Skeletal muscle satellite cell (primary cell): ENCODE data around the gene PKD1.
"Not testable (repeated sequence)": the region's sequence is repeated elsewhere in the genome, so short reads cannot be mapped to it uniquely, and the experiment has no call there.

ENCODE experiments used
- H3K27me3 ChIP-seq: 2 replicates; pipeline ENCODE4 v1.7.0; 2013; ENCODE audit warnings: low read length; ENCODE audit not compliant: control insufficient read depth, insufficient read depth
- H3K36me3 ChIP-seq: 2 replicates; pipeline ENCODE4 v1.7.0; 2013; ENCODE audit warnings: mild to moderate bottlenecking, control low read depth, low read length; ENCODE audit not compliant: insufficient read depth
- H3K4me1 ChIP-seq: 2 replicates; pipeline ENCODE4 v1.7.0; 2013; ENCODE audit warnings: low read length; ENCODE audit not compliant: control insufficient read depth, insufficient read depth
- H3K4me2 ChIP-seq: 2 replicates; pipeline ENCODE4 v1.7.0; 2013; ENCODE audit warnings: mild to moderate bottlenecking, low read length
- H3K4me3 ChIP-seq: 2 replicates; pipeline ENCODE4 v1.7.0; 2013; ENCODE audit warnings: low read length
- H3K9ac ChIP-seq: 2 replicates; pipeline ENCODE4 v1.7.0; 2013; ENCODE audit warnings: mild to moderate bottlenecking, low read depth, low read length, moderate library complexity
- H3K9me3 ChIP-seq: replicated peaks from 2 replicates; pipeline ENCODE4 v1.7.0; 2013; ENCODE audit warnings: mild to moderate bottlenecking, control low read depth, low read length

The PKD1 gene

DNA sequence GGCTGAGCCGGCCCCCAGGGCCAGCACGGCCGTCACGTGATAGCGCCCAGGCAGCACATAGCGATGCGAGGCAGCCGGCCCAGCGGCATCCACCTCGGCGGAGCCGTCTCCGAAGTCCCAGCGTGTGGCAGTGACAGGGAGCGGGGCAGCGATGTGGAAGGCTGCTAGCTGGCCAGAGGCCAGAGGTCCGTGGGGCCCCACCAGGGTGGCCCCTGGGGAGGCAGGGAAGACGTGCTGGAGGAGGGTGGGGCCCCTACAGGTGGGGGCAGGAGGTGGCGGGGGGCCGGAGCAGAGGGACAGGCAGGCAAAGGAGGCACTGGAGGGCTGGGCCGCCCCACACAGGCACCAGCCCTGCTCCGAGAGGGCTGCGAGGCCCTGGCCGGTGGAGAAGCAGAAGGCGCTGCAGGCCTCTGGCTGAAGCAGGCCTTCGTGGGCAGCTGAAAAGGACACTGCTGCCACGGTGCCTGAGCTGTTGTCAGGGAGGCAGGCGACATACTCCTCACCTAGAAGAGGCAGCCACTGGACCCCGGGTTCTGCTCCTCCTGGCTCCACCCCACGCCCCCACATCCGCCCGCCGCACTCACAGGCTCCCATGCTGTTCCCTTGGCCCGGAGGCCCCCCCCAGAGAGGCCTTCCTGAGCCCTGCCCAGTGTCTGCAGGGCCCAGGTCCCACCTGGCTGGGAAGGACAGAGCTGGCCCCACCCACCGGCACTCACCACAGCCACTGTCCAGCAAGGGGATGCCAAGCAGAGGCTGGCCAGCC is 17.6 kb downstream of the PKD1 start:
- not testable (repeated sequence) for H3K27me3 ChIP-seq, H3K4me2 ChIP-seq, H3K4me3 ChIP-seq, H3K36me3 ChIP-seq, H3K9ac ChIP-seq, H3K9me3 ChIP-seq
- peaks cover 14% of the 10 kb centered on the region for H3K4me1 ChIP-seq

DNA sequence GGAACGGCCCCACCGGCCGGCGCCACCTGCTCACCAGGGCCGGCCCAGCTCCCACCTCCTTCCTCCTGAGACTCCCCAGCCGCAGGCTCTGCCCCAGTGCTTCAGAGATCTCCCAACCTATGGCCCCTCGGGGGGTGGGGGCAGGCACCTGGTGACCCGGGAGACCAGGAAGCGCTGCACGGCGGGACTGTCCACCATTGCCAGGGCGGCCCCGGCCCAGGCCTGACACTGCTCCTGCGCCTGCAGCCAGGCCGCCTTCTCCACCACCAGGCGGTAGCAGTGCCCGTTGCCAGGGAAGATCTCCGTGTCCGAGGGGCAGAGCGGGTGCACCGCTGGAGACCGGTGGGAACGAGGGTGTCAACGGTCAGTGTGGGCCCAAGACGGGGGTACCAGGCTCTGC is 18.4 kb downstream of the PKD1 start:
- not testable (repeated sequence) for H3K9me3 ChIP-seq, H3K9ac ChIP-seq, H3K27me3 ChIP-seq, H3K4me3 ChIP-seq, H3K36me3 ChIP-seq, H3K4me2 ChIP-seq, H3K4me1 ChIP-seq

DNA sequence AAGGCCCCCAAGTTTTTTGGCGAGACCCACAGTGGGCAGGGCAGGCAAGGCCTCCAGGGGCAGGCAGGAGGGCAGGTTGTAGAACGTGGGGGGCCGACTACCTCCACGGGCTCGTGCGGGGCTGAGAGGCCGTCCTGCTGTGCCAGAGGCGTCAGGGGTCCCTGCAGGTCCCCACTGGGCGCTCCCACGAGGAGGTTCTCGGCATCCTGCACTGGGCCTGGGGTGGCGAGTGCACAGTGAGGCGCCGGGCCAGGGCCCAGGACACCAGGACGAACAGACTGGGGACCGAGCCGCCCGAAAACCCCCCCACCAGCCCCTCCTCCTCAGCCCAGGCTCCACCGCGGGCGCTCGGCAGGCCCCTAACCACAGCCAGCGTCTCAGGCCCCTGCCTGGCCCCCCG is 19.3 kb downstream of the PKD1 start:
- H3K27me3 ChIP-seq, H3K9ac ChIP-seq, H3K4me3 ChIP-seq, H3K4me2 ChIP-seq, H3K4me1 ChIP-seq, H3K9me3 ChIP-seq, H3K36me3 ChIP-seq: not testable (repeated sequence)

DNA sequence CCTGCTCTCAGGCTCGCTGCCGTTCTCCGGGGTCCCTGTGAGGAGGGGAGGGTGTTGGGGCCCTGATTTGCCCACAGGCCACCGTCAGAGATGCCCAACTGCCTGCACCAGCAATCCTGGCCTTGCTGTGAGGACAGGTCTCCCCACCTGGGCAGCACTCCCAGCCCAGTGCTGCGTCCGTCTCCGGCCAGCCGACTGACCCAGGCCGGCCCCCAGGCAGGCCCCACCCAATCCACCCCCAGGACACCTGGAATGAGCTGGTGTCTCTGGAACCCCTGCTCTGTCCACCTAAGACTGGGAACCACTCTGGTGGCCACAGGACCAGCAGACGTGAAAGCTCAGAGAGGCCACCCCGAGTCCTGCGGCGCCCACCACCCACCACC is 20.1 kb downstream of the PKD1 start:
- H3K36me3 ChIP-seq: no peaks in the 10 kb centered on the region
- H3K27me3 ChIP-seq: no peaks in the 10 kb centered on the region
- H3K9me3 ChIP-seq: no peaks in the 10 kb centered on the region
- no peak overlapping the region for H3K4me2 ChIP-seq
- H3K9ac ChIP-seq: no peak overlapping the region
- no peaks in the 10 kb centered on the region for H3K4me1 ChIP-seq
- H3K4me3 ChIP-seq: no peak overlapping the region

DNA sequence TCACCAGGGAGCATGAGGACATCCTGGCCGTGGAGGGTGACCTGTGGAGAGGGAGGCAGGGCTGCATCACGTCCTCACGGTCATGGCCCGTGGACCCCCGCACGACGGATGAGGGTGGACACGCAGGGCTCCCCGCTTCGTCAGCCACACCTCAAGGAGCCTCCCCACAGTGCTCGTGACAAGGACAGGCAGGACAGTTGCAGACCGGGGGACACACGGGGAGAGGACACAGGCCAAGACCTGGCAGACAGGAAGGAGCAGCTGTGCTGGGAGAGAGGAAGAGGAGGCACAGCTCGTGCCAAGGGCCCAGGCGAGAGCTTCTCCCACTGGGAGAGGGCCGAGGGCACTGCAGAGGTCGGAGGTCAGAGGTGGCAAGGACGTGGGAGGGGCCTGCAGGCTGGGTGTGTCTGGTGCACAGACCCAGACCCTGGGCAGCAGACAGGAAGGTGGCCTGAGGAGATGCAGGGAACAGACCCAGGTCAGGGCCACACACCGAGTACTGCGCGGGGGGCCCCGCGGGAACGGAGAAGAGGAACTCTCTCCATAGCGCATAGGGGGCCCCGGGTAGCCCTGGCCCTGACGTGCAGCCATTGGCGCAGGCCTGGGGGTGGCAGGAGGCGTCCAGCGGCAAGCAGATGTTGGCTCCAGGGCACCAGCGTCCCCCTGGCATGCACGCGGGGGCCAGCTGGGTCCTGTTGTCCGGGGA is 20.7 kb downstream of the PKD1 start:
- not testable (repeated sequence) for H3K4me2 ChIP-seq, H3K4me3 ChIP-seq, H3K4me1 ChIP-seq, H3K9ac ChIP-seq, H3K9me3 ChIP-seq, H3K27me3 ChIP-seq, H3K36me3 ChIP-seq

DNA sequence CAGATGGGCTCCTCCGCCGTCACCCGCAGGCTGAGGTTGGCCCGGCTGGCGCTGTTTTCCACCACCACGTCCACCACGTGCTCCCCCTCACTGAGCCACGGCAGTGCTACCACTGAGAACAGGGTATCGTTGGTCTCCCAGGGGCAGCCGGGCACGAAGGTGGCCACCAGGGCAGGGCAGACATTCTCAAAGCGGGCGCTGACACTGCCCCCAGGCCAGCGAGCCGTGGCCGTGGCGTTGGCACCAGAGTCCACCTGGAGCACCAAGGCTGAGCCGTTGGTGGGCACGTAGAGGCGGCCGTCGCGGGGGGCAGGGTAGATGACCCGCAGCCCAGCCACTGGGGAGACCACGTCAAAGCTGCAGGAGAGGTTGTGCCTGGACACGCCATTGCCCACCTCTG is 21.5 kb downstream of the PKD1 start:
- H3K9ac ChIP-seq, H3K4me2 ChIP-seq, H3K27me3 ChIP-seq, H3K4me3 ChIP-seq, H3K4me1 ChIP-seq, H3K36me3 ChIP-seq, H3K9me3 ChIP-seq: not testable (repeated sequence)

DNA sequence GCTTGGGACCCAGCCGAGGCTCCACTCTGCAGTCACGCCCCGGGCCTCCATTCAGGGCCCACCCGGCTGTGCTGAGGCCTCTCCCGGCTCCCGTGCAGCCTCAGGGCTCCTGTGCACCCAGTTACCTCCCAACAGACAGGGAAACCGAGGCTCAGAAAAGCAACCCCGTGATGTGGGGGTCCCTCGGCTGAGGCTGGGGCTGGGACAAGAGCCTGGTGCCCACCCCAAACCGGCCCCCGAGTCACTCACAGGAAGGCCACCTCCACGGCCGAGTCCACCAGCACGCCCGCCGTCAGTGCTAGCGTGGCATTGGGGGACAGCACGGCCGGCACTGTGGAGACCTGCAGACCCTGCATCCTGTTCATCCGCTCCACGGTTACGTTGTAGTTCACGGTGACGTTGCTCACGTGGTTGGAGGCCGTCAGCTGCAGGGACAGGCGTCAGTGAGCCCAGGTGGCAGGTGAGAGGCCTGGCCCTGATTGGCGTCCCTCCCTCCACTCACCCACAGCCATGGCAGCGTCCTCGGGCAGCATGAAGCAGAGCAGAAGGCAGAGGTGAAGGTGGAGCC is 23.1 kb downstream of the PKD1 start:
- not testable (repeated sequence) for H3K4me2 ChIP-seq, H3K27me3 ChIP-seq, H3K9me3 ChIP-seq, H3K4me1 ChIP-seq, H3K4me3 ChIP-seq, H3K9ac ChIP-seq
- H3K36me3 ChIP-seq: peaks cover 13% of the 10 kb centered on the region

DNA sequence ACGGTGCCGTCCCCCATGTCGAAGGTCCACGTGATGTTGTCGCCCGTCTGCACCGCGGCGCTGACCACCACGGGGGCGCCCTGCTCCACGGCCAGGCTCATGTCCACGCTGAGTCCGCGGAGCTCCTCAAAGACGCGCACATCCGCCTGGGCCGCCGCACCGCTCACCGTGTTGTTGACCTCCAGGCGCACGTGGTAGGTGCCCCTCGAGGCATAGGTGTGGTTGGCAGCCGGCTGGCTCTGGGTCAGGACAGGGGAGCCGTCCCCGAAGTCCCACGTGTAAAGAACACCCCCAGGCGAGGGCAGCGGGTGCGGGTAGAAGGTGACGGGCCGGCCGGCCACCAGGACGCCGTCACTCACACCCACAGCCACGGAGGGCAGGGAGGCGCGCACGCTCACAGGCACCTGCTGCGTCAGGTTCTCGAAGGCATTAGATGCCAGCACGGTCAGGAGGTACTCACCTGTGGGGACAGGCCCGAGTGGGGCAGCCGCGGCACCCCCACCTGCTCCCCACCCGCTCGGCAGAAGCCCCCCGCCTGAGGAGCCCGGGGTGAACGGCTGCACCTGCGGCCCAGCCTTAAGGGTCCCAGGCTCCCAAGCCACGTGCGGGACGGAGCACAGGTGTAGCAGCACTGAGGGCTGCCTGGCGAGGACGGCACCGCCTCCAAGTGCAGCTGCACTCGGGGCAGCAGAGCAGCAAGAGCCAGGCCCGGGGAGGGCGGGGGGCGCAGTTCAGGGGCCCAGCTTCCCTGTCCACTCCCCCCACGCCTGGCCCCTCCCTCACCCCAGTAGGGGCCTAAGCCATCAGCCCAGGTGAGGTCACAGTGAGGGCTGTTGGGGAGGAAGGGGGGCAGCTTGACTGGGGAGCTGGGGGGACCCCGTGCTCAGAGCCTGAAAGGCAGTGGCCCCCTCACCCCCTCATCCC is 24.0 kb downstream of the PKD1 start:
- H3K4me3 ChIP-seq, H3K4me1 ChIP-seq: not testable (repeated sequence)
- peaks cover 15% of the 10 kb centered on the region for H3K36me3 ChIP-seq

DNA sequence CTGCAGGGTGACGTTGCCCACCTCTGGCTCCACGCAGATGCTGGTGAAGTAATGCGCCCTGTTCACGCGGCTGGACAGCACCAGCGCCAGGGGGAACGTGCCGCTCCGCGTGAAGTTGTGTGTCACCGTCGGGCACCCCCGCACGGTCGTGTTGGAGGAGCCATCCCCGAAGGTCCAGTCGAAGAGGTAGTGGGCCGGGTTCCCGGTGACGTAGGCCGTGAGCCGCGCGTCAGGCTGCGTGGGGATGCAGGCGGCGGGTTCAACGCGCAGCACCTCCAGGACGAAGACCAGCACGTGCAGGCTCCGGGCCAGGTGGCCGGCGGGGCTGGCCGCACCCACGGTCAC is 24.7 kb downstream of the PKD1 start:
- H3K36me3 ChIP-seq: peaks cover 15% of the 10 kb centered on the region
- H3K9ac ChIP-seq, H3K27me3 ChIP-seq, H3K4me2 ChIP-seq, H3K4me3 ChIP-seq, H3K9me3 ChIP-seq: not testable (repeated sequence)
- H3K4me1 ChIP-seq: peaks cover 10% of the 10 kb centered on the region

More for the DNA sequence above, 24.0 kb downstream of the PKD1 start:
- not testable (repeated sequence) for H3K4me2 ChIP-seq, H3K27me3 ChIP-seq, H3K9me3 ChIP-seq, H3K9ac ChIP-seq

DNA sequence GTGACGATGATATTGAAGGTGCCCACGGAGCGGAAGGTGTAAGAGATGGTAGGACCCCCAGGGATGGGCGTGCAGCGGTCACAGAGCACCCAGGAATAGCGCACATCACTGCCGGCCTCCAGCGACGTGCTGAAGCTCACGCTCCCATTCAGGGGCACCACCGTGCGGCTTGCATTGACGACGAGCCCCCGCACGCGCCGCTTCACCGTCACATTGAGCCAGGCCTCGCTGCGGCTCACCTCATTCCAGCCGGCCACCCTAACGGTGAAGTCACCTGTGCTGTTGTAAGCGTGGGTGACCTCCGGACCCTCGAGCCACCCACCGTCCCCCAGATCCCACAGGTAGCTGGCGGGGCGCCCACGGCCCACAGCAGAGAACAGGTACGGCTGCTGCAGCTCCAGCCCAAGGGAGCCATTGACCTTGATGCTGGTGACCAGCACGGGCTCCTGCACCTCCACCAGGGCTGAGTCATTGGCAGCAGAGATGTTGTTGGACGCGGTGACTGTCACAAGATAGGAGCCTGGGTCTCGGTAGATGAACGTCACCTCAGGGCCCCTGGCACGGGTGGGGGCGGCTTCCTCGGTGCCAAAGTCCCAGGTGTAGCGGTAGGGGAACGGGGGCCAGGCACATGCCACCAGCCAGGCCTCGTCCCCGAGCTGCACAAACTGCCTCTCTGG is 25.2 kb downstream of the PKD1 start:
- peaks cover 15% of the 10 kb centered on the region for H3K36me3 ChIP-seq
- not testable (repeated sequence) for H3K4me3 ChIP-seq, H3K9ac ChIP-seq, H3K9me3 ChIP-seq, H3K4me2 ChIP-seq, H3K27me3 ChIP-seq
- H3K4me1 ChIP-seq: peaks cover 10% of the 10 kb centered on the region

DNA sequence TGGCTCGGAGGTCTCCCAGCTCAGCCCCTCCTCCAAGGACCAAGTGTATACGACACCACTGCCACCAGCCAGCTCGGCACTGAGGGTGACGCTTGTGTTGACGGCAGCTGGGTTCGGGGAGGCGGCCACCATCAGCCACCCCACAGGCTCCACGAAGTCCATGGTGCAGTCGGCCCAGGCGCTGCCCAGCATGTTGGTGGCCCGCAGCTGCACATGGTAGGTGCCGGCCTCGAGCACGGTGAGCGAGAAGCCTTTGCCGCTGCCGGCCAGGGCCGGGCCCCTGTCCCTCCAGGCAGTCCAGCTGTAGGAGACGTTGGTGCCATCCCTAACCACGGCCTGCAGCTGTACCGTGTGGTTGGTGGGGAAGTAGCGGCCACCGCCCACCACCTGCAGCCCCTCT is 25.8 kb downstream of the PKD1 start:
- not testable (repeated sequence) for H3K4me3 ChIP-seq, H3K4me2 ChIP-seq, H3K9me3 ChIP-seq, H3K9ac ChIP-seq, H3K27me3 ChIP-seq
- Histone ChIP-seq H3K36me3 (peaks cover 15% of the 10 kb centered on the region), H3K4me1 (peaks cover 10% of the 10 kb centered on the region)
